H1 (cell line): ENCODE measurements around the gene UGT1A8. TPM values are rescaled to one million over a fixed set of nuclear protein-coding genes. Genes with fewer than 3 reads are reported as not detected.

Experiments used
- CTCF ChIA-PET: fragments of 300-600 bp; sonication (Branson Sonifier 250); formaldehyde crosslinking; loops from one replicate; lab custom pipeline; 2021; ENCODE audit not compliant: partially characterized antibody; lab: Charles Lee
- POLR2A ChIA-PET: fragments of 300-600 bp; sonication (Branson Sonifier 250); formaldehyde crosslinking; loops from one replicate; lab custom pipeline; 2021; ENCODE audit warnings: inconsistent platforms; ENCODE audit not compliant: partially characterized antibody; lab: Charles Lee
- DNase-seq, 2 experiments: peaks; one replicate each; pipeline versions ENCODE4 v3.0.0 to v3.0.0-alpha.2; 2010 to 2022; ENCODE audit warnings: low spot score in 2 of 2, low read depth in 1 of 2, mixed read lengths in 1 of 2
- FAIRE-seq: peaks from 2 replicates; lab custom pipeline; 2011; peaks lifted over from hg19 to GRCh38; lab: Jason Lieb, UNC
- H2AFZ ChIP-seq: 2 replicates; pipeline ENCODE4 v1.8.1; 2012; ENCODE audit warnings: low read length, inconsistent platforms
- H2AK5ac ChIP-seq: 2 replicates; pipeline ENCODE4 v1.6.1; 2013; ENCODE audit warnings: low read depth, low read length
- H2BK120ac ChIP-seq: replicated peaks from 2 replicates; pipeline ENCODE3; 2013; ENCODE audit warnings: low read depth, low read length, inconsistent platforms
- H2BK12ac ChIP-seq: 2 replicates; pipeline ENCODE4 v1.6.1; 2013; ENCODE audit warnings: low read depth, low read length
- H2BK15ac ChIP-seq: 2 replicates; pipeline ENCODE4 v1.6.1; 2013; ENCODE audit warnings: low read length
- H2BK20ac ChIP-seq: 2 replicates; pipeline ENCODE4 v1.6.1; 2013; ENCODE audit warnings: low read length
- H2BK5ac ChIP-seq: 2 replicates; pipeline ENCODE4 v1.6.1; 2013; ENCODE audit warnings: low read depth, low read length
- H3K14ac ChIP-seq: 2 replicates; pipeline ENCODE4 v1.6.1; 2013; ENCODE audit warnings: inconsistent platforms; ENCODE audit not compliant: insufficient read length
- H3K18ac ChIP-seq: 2 replicates; pipeline ENCODE4 v1.6.1; 2013; ENCODE audit warnings: low read length; ENCODE audit errors: extremely low read depth
- H3K23ac ChIP-seq: 2 replicates; pipeline ENCODE4 v1.6.1; 2013; ENCODE audit warnings: inconsistent platforms; ENCODE audit not compliant: insufficient read length
- H3K23me2 ChIP-seq: 2 replicates; pipeline ENCODE4 v1.6.1; 2013; ENCODE audit warnings: low read depth, low read length
- H3K27ac ChIP-seq: 2 replicates; pipeline ENCODE4 v1.6.1; 2011; ENCODE audit warnings: low read depth, low read length, inconsistent platforms
- H3K27me3 ChIP-seq, 4 experiments: replicated peaks in 1 of 4; 1 replicate in 1 of 4; 2 replicates in 3 of 4; pipeline versions ENCODE4 v1.6.1 to v1.8.1; 2011 to 2013; ENCODE audit warnings: low read length in 3 of 4, mild to moderate bottlenecking in 3 of 4, inconsistent platforms in 2 of 4, mixed read lengths in 2 of 4, moderate library complexity in 1 of 4; ENCODE audit not compliant: control insufficient read depth in 3 of 4, insufficient read depth in 3 of 4; ENCODE audit errors: extremely low read depth in 1 of 4
- H3K36me3 ChIP-seq, 4 experiments: 2 replicates each; pipeline versions ENCODE4 v1.6.1 to v1.8.1; 2011 to 2013; ENCODE audit warnings: mild to moderate bottlenecking in 4 of 4, low read length in 3 of 4, moderate library complexity in 2 of 4, control low read depth in 1 of 4, inconsistent platforms in 1 of 4; ENCODE audit not compliant: insufficient read depth in 4 of 4, control insufficient read depth in 2 of 4
- H3K4ac ChIP-seq: replicated peaks from 2 replicates; pipeline ENCODE3; 2013; ENCODE audit warnings: low read length, low read depth, mixed read lengths, inconsistent platforms; ENCODE audit not compliant: insufficient read length
- H3K4me1 ChIP-seq, 4 experiments: replicated peaks in 1 of 4; 1 replicate in 1 of 4; 2 replicates in 3 of 4; pipeline versions ENCODE4 v1.6.1 to v1.8.1; 2011 to 2013; ENCODE audit warnings: low read length in 3 of 4, inconsistent platforms in 2 of 4, mixed read lengths in 1 of 4; ENCODE audit not compliant: insufficient read depth in 4 of 4, control insufficient read depth in 3 of 4
- H3K4me2 ChIP-seq, 2 experiments: 2 replicates each; pipeline versions ENCODE4 v1.6.1 to v1.8.1; 2011 to 2013; ENCODE audit warnings: low read depth in 2 of 2, low read length in 2 of 2, control low read depth in 1 of 2, inconsistent platforms in 1 of 2, mild to moderate bottlenecking in 1 of 2; ENCODE audit not compliant: insufficient read depth in 1 of 2
- H3K4me3 ChIP-seq, 4 experiments: fragments of 200-600, 300-600 bp in 1 of 4; sonication (generic), shearing (Covaris generic), sonication (Bioruptor Twin) in 1 of 4; 2 replicates each; pipeline versions ENCODE4 v1.5.1 to v1.8.1; 2011 to 2016; ENCODE audit warnings: low read length in 4 of 4, low read depth in 3 of 4, control low read depth in 2 of 4, inconsistent platforms in 2 of 4, mild to moderate bottlenecking in 2 of 4, mixed read lengths in 1 of 4, moderate library complexity in 1 of 4; ENCODE audit not compliant: insufficient read depth in 2 of 4; ENCODE audit errors: extremely low read depth in 1 of 4
- H3K56ac ChIP-seq: replicated peaks from 2 replicates; pipeline ENCODE3; 2013; ENCODE audit warnings: low read depth, mild to moderate bottlenecking, mixed read lengths, low read length, inconsistent platforms; ENCODE audit not compliant: insufficient read length
- H3K79me1 ChIP-seq: 2 replicates; pipeline ENCODE4 v1.6.1; 2013; ENCODE audit warnings: low read depth, low read length, control low read depth
- H3K79me2 ChIP-seq, 2 experiments: 2 replicates each; pipeline versions ENCODE4 v1.6.1 to v1.8.1; 2012 to 2013; ENCODE audit warnings: low read length in 2 of 2, mild to moderate bottlenecking in 2 of 2, inconsistent platforms in 1 of 2; ENCODE audit not compliant: insufficient read depth in 2 of 2, control insufficient read depth in 1 of 2
- H3K9ac ChIP-seq, 4 experiments: replicated peaks in 1 of 4; 1 replicate in 1 of 4; 2 replicates in 3 of 4; pipeline versions ENCODE4 v1.6.1 to v1.8.1; 2011 to 2013; ENCODE audit warnings: low read depth in 3 of 4, low read length in 3 of 4, control low read depth in 2 of 4, mild to moderate bottlenecking in 2 of 4, moderate library complexity in 2 of 4, inconsistent platforms in 1 of 4; ENCODE audit errors: extremely low read depth in 1 of 4
- H3K9me3 ChIP-seq, 2 experiments: 2 replicates each; pipeline versions ENCODE4 v1.6.1 to v1.8.1; 2012 to 2013; ENCODE audit warnings: mild to moderate bottlenecking in 2 of 2, moderate library complexity in 2 of 2, control low read depth in 1 of 2, inconsistent platforms in 1 of 2, low read depth in 1 of 2, low read length in 1 of 2, mixed read lengths in 1 of 2; ENCODE audit not compliant: insufficient read depth in 2 of 2
- H4K20me1 ChIP-seq, 2 experiments: replicated peaks in 1 of 2; 2 replicates each; pipeline versions ENCODE3 to v1.8.1; 2011 to 2013; ENCODE audit warnings: inconsistent platforms in 2 of 2, low read length in 2 of 2, mild to moderate bottlenecking in 1 of 2; ENCODE audit not compliant: insufficient read depth in 2 of 2, control insufficient read depth in 1 of 2
- H4K5ac ChIP-seq: 2 replicates; pipeline ENCODE4 v1.6.1; 2013; ENCODE audit warnings: low read length, low read depth, mixed read lengths, inconsistent platforms; ENCODE audit not compliant: insufficient read length
- H4K8ac ChIP-seq: 2 replicates; pipeline ENCODE4 v1.8.0; 2013; ENCODE audit warnings: mild to moderate bottlenecking, moderate library complexity, low read length, inconsistent platforms; ENCODE audit not compliant: insufficient read depth; ENCODE audit errors: extremely low read depth
- H4K91ac ChIP-seq: replicated peaks from 2 replicates; pipeline ENCODE3; 2013; ENCODE audit warnings: low read length, mixed read lengths, inconsistent platforms; ENCODE audit not compliant: insufficient read length
- CTBP2 ChIP-seq: IDR thresholded peaks from 2 replicates; pipeline ENCODE4 v1.7.0; 2011; ENCODE audit warnings: borderline replicate concordance, mild to moderate bottlenecking, moderate library complexity, mixed read lengths, low read length; ENCODE audit not compliant: insufficient read depth, insufficient read length
- SP1 ChIP-seq: IDR thresholded peaks from 2 replicates; pipeline ENCODE4 v1.6.1; 2011; ENCODE audit warnings: low read depth, low read length
- WGBS, 2 experiments: shearing (Covaris generic) in 1 of 2; methylation state at CpG; one replicate each; pipeline versions ENCODE4 v1.1.6 to v1.1.7; 2013 to 2015; ENCODE audit warnings: low lambda C conversion rate in 2 of 2, mixed read lengths in 2 of 2, inconsistent platforms in 1 of 2, low coverage in 1 of 2, missing lambda C conversion rate in 1 of 2; ENCODE audit not compliant: insufficient replicate concordance in 2 of 2, insufficient coverage in 1 of 2, insufficient read length in 1 of 2; ENCODE audit errors: extremely low coverage in 1 of 2, missing lambda C conversion rate in 1 of 2; 5-methylcytosine and 5-hydroxymethylcytosine counted together
- polyA plus RNA-seq, 7 experiments: library from polyadenylated mRNA; depleted of rRNA in 3 of 7; stranded (reverse) in 5 of 7; unstranded in 2 of 7; fragments of >200 nt in 5 of 7; fragments of 200-250 nt in 2 of 7; gene quantifications; 1 replicate in 5 of 7; 2 replicates in 1 of 7; 4 replicates in 1 of 7; pipeline versions ENCODE4 v1.2.1 to v1.2.3, GENCODE V29; 2011 to 2013; ENCODE audit warnings: missing spikeins in 2 of 7, mixed read lengths in 2 of 7
- total RNA-seq: library from RNA; stranded (reverse); fragmentation: NEBNext Ultra II Directional; extraction: Animal tissue kit (Norgen Biotek cat#: 25700); gene quantifications from 2 replicates; pipeline ENCODE4 v1.2.1, GENCODE V29; 2021

Gene UGT1A8
- total and polyA plus RNA-seq, 2 of the 8 experiments (the other 6 are each of a cell fraction or from before 2014, with no cell fraction given) = not detected

DNA sequence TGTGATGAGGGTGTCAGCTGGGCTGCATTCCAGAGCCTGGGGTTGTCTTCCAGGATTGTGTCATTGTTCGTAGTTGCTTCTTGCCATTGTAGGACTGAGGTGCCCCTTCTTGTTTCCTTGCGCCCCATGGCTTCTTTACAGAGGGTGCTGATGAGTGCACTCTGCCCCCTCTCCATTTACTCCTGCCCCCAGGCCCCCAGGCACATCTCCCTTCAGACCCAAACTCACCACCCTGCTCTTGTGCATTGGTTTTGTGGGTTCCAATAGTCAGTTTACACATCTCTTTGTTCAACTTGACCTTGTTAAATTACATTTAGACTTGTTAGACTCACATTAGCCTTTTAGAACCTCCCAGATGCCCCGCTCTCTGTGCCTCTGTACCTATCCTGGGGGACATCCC lies 203.8 kb downstream of the UGT1A8 start:
- no peak overlapping the region for H3K27ac ChIP-seq
- no peak overlapping the region for H2BK120ac ChIP-seq
- FAIRE-seq = no peak
- no peak overlapping the region for H4K5ac ChIP-seq
- H4K20me1 ChIP-seq = no peaks in the 10 kb centered on the region
- H3K4ac ChIP-seq = no peak overlapping the region
- no peak overlapping the region for H2BK12ac ChIP-seq
- no peak overlapping the region for H2AFZ ChIP-seq
- WGBS, 2 experiments = 80% methylated on average over 3 of the region's 3 CpGs; no CpG with 5 or more reads in 1 of the 2 experiments
- no peak overlapping the region for H3K56ac ChIP-seq
- no peaks in the 10 kb centered on the region for H3K27me3 ChIP-seq
- CTCF ChIA-PET = interaction anchor here (0.7 to 2.0 kb wide), 5 partner anchors 11 to 518 kb away, joined by 3 to 6 read pairs (median 3); no protein-coding TSS in a partner anchor
- no peak overlapping the region for H3K18ac ChIP-seq
- no peak overlapping the region for H2BK5ac ChIP-seq
- no peaks in the 10 kb centered on the region for H3K23me2 ChIP-seq
- H3K36me3 ChIP-seq = no peaks in the 10 kb centered on the region
- no peak overlapping the region for H3K23ac ChIP-seq
- H2BK20ac ChIP-seq = no peak overlapping the region
- POLR2A ChIA-PET = no interaction called here
- no peak overlapping the region for H3K9ac ChIP-seq
- H3K14ac ChIP-seq = no peak overlapping the region
- H3K79me1 ChIP-seq = no peaks in the 10 kb centered on the region
- H3K4me3 ChIP-seq = no peak overlapping the region
- H3K4me1 ChIP-seq = no peaks in the 10 kb centered on the region
- H2BK15ac ChIP-seq = no peak overlapping the region
- no peaks in the 10 kb centered on the region for H3K9me3 ChIP-seq
- no peak overlapping the region for H4K91ac ChIP-seq
- no peak overlapping the region for H4K8ac ChIP-seq
- DNase-seq = no peak
- no peaks in the 10 kb centered on the region for H3K79me2 ChIP-seq
- H2AK5ac ChIP-seq = no peak overlapping the region
- H3K4me2 ChIP-seq = no peak overlapping the region
- TF ChIP-seq SP1 (no peak), CTBP2 (no peak)
